Left lobe of liver (tissue), 2 donors: Measurements from ENCODE around the gene ACYP2. TPM values are rescaled to one million over a fixed set of nuclear protein-coding genes. Genes with fewer than 3 reads are reported as not detected.

Source experiments
- ATAC-seq: fragments of 200-7000 bp; cut with Tn5 transposase; one replicate; pipeline ENCODE4 v1.9.1; 2020; ENCODE audit warnings: mild to moderate bottlenecking, moderate library complexity
- DNase-seq: peaks from one replicate; pipeline ENCODE4 v3.0.0-alpha.2; 2020; ENCODE audit warnings: low spot score
- total RNA-seq: library from RNA; stranded (reverse); gene quantifications from one replicate; pipeline ENCODE4 v1.2.1, GENCODE V29; 2021
- donor health status: DM: no; HTN: no; CAD: no; lungs with moderate emphysema.
- donor health status: DM: no; HTN: yes; CAD: no.

Gene ACYP2
- total RNA-seq, 1 donor from 2014 or later = 20.4 TPM

GRCh38 chr2:54148391-54148790 is 33.0 kb downstream of the ACYP2 start:
- DNase-seq = no peak

GRCh38 chr2:54149638-54150441 is 34.4 kb downstream of the ACYP2 start:
- ATAC-seq (no peak), DNase-seq (no peak)

More at GRCh38 chr2:54148391-54148790, 33.0 kb downstream of the ACYP2 start:
- no peak for ATAC-seq

DNA sequence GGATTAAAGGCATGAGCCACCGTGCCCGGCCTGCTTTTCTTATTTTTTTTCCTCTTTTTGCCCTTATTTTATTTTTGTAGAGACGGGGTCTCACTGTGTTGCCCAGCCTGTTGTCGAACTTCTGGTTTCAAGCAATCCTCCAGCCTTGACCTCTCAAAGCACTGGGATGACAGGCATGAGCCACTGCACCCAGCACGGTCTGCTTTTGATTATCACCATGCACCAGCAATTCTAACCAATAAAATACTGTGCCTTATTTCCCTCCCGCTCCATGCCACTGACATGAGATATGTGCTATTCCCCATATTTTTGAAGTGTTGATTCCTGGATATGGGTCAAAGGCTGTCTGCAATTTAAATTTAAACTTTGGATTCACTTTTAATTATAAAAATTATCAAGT is 42.9 kb downstream of the ACYP2 start:
- no peak for ATAC-seq
- DNase-seq = no peak

DNA sequence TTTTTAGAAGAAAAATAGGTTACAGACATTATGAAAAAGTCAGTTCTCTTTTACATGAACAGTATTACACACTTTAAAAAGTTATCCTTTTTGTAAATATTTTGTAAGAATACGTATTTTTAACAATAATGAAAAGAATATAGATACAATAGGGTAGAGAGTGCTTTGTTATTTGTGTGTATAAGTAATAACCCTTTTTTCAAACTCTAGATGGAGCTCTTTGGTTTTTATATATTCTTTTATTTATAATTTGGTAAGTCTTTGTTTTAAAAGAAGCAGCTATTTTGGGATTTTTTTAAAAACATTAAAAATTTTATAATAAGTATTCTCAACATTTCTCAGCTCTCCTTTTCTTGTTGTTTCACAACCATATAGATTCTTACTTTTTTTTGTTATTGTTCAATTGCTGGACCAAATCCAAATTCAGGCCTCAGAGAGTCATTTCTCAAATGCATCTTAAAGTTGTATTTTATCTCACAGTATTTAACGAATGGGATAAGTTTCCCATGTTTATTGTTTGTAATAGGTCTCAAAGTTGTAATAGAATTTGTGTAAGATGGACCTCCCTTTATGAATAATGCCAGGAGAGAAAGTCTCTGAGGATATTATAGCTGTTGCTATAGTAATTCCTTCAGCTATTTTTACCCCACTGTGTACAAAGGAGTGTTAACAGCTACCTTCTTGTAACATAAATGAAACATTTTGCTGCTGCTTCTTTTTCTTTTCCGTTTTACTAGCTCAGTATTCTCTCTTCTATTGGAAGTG is 46.4 kb downstream of the ACYP2 start:
- DNase-seq (no peak), ATAC-seq (no peak)

DNA sequence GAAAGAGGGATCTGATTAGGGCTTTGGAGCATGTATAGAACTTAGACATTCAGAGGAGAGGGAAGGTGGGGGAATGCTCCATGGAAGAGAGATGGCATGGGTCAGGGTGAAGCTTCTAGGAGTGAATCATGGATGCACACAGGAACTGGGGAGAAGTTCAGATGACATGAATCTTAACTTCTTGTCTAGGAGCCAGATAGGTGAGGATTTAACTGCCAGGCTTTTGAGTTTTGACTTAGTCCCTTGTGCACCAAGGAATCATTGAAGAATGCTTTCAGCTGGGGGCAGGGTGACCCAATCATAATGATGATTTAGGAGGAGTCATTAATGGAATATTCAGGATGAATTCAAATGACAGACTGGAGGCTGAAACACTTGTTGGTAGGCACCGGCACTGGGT is 48.7 kb downstream of the ACYP2 start:
- no peak for DNase-seq
- no peak for ATAC-seq

- ATAC-seq = no peak
- no peak for DNase-seq
Observed at GRCh38 chr2:54166121-54166773, 50.8 kb downstream of the ACYP2 start.

DNA sequence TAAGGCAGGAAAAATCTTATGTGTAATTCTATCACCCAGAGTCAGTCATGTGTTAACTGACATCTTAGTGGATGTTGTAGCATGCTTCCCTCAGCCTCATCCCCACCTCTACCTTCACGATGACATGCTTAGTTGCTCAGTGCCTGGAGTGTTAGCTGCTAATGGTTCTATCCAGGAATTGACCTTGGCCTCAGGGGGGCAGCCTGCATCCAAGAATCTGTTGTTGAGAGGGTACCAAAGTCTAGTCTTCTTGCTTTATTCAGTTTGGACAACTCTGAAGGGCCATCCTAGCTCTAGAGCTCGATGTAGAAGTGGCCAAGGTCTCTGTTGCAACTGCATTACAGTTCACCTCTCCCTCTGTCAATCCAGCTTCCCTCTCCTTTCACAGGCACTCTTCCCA is 61.2 kb downstream of the ACYP2 start:
- ATAC-seq = peak; percentile 40
- no peak for DNase-seq

- DNase-seq (no peak), ATAC-seq (no peak)
Observed at GRCh38 chr2:54183281-54183680, 67.9 kb downstream of the ACYP2 start.

DNA sequence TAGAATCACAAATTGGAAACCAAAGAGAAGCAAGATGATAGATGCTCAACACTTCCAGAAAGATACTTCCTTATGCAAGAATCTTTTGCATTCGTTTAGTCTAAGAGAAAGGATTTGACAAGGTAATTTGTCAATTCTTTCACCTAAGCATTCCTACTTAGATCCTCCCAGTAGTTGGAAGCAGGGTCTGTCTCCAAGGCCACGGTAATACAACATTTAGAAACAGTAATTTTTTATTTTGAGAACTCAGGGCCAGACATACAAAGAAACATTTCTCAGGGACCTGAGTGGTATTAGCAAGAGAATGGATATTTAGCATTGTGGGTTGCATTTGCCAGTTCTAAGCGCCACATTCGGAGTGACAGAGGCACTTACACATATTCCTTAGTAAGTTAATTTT is 68.6 kb downstream of the ACYP2 start:
- ATAC-seq = no peak

DNA sequence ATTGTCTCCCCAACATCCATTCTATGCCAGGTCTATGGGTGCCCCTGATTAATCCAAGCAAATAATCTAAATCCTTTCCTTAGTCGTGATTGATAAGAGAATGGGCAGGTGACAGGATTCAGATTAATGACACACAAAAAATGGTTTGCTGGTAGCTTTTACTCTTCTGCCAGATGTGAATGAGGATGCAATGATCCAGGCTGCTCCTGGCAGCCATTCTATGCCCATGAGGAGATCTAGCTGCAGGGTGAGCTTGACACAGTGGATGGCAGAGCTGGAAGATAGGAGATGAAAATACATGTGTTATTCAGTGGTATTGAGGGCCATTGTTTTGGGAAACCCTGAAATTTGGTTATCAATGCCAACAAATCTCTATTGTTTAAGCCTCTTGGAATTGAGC is 69.7 kb downstream of the ACYP2 start:
- DNase-seq (no peak), ATAC-seq (no peak)

More for the DNA sequence above, 68.6 kb downstream of the ACYP2 start:
- no peak for DNase-seq

DNA sequence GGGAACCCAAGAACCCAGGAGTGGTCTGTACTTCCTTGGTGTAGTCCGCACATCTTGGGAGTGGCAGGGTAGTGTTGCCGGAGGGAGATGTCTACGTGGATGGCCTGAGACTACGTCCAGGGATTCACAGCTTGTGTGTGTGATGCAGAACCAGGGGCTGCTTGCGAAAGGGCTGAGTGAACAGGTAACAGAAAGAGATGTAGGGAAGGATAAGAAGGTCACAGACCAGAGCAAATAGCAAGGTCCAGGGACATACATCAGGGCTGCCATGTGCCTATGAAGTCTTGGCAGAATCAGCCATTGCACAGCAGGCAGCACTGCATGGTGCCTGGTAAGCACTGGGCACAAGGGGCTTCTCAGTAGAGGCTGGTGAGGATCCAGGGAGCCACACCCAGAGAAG is 71.9 kb downstream of the ACYP2 start:
- ATAC-seq (no peak), DNase-seq (no peak)

DNA sequence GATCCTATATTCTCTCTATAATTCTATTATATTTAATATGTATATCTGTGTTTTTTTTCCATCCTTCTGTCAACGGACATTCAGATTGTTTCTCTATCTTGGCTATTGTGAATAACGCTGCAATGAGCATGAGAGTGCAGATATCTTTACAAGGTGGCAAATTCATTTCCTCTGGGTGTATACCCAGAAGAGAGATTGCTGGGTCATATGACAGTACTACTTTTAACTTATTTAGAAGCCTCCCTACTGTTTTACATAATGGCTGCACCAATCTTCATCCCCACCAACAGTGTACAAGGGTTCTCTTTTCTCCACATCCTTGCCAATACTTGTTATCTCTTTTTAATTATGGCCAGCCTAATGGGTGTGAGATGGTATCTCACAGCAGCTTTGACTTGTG is 74.1 kb downstream of the ACYP2 start:
- ATAC-seq = no peak
- no peak for DNase-seq

GRCh38 chr2:54191361-54192135 is 76.1 kb downstream of the ACYP2 start:
- DNase-seq (no peak), ATAC-seq (no peak)

- ATAC-seq = no peak
Observed at GRCh38 chr2:54194761-54195750, 79.6 kb downstream of the ACYP2 start.

DNA sequence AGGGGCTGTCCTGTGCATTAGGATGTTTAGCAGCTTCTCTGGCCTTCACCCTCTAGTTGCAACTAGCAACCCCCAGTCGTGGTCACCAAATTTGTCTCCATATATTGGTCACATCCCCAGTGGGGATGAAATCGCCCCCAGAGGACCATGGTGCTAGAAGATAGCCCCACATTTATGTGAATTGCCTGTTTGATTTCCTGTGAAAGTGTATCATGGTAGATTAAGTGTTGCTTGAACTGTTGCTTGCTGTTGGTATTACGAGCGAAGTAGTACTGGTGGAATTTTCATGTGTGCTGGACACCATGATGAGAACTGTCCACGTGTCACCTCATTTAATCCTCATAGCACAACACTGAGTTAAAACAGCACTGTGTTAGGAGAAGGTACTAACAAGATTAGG is 81.2 kb downstream of the ACYP2 start:
- ATAC-seq = no peak
- DNase-seq = no peak

More at GRCh38 chr2:54194761-54195750, 79.6 kb downstream of the ACYP2 start:
- no peak for DNase-seq

DNA sequence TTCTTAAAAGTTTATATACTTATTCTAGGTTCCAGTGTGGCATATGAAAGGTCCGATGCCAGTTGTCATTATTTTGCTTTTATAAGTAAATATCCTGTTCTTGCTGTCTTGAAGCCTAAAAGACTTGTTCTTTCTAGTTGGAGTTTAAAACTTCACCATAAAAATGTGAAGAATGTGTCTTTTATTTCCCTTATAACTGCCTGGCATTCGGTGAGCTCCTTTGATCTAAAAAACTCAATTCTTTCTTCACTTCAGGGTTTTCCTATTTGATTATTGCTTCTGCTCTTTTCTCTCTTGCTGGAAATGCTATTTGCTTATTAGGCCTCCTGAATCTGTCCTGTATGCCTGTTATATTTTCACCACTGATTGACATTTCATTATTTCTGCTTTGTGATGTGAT is 89.1 kb downstream of the ACYP2 start:
- DNase-seq = no peak
- no peak for ATAC-seq

DNA sequence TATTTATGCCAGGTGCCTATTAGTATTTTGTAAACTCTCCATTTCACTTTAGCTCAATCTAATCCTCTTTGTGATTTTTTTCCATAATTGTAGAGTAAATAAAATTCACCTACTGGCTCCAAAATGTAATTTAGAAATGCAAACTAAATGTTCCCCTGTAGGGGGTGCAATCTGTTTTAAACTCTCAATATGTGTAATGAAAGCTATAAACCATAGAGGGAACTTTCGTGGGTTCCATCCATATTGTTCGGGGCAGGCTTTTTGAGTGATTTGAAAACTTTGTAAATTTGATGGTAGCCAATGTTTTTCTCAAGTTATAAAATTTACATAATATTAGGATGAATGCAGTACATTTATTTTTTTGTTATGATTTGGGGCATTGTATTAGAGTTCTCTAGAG is 91.2 kb downstream of the ACYP2 start:
- peak; percentile 71 for ATAC-seq
- DNase-seq = no peak

GRCh38 chr2:54207666-54208195 is 92.3 kb downstream of the ACYP2 start:
- ATAC-seq (peak; percentile 83), DNase-seq (no peak)
